Left renal cortex interstitium (tissue), 4 donors: ENCODE data around the gene ERBIN. TPM values are rescaled to one million over a fixed set of nuclear protein-coding genes. Genes with fewer than 3 reads are reported as not detected.
"Not testable (repeated sequence)": the region's sequence is repeated elsewhere in the genome, so short reads cannot be mapped to it uniquely, and the experiment has no call there.

Experiments
- DNase-seq, 4 donors: peaks; one replicate each; pipeline ENCODE4 v3.0.0-alpha.2; 2013; ENCODE audit warnings: low read depth in 4 of 4, low spot score in 2 of 4, missing footprints in 1 of 4
- polyA plus RNA-seq, 4 donors: library from polyadenylated mRNA; unstranded; fragments of 120-200 nt; gene quantifications; one replicate each; pipeline ENCODE4 v1.2.1, GENCODE V29; 2013; ENCODE audit not compliant: insufficient read length in 4 of 4

ERBIN gene
- 100 to 1,000 TPM in 2 of 4 donors, 10 to 100 TPM in 2; 94.5 to 113 (median 104) TPM for polyA plus RNA-seq

GRCh38 chr5:65926276-65926783 is at the start of gene ERBIN:
TSS of gene ERBIN (plus strand) at chr5:65926575. CDS start at chr5:65992719, 66,144 bp downstream.
- peak in 3 of 4 donors; percentile 42 to 73 (median 61) for DNase-seq

DNA sequence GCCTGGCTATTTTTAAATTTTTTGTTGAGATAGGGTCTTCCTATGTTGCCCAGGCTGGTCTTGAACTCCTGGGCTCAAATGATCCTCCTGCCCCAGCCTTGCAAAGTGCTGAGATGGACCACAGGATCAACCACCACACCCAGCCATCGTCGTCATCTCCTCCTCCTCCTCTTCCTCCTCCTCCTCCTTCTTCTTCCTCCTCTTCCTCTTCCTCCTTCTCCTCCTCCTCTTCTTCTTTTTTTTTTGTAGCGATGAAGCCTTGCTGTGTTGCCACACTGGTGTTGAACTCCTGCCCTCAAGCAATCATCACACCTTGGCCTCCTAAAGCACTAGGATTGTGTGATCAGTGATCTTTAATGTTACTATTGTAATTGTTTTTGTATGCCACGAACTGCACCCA is 49.4 kb upstream of the ERBIN start:
- no peak for DNase-seq

DNA sequence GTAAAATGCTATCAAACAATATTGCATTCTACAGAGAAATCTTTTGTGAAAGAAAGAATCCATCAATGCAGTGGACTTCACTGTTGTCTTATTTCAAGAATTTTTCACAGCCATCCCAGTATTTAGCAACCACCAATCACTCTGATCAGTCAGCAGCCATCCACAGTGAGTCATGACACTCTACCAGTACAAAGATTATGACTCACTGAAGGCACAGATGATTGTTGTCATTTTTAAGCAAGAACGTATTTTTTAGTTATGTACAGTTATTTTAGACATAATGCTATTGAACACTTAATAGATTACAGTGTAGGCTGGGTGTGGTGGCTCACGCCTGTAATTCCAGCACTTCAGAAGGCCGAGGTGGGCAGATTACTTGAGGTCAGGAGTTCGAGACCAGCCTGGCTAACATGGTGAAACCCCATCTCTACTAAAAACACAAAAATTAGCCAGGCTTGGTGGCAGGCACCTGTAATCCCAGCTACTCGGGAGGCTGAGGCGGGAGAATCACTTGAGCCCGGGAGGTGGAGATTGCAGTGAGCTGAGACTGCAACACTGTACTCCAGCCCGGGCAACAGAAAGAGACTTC is 46.6 kb upstream of the ERBIN start:
- not testable (repeated sequence) for DNase-seq

- DNase-seq = no peak
These were observed 45.8 kb upstream of the ERBIN start for GRCh38 chr5:65880496-65881072.

DNA sequence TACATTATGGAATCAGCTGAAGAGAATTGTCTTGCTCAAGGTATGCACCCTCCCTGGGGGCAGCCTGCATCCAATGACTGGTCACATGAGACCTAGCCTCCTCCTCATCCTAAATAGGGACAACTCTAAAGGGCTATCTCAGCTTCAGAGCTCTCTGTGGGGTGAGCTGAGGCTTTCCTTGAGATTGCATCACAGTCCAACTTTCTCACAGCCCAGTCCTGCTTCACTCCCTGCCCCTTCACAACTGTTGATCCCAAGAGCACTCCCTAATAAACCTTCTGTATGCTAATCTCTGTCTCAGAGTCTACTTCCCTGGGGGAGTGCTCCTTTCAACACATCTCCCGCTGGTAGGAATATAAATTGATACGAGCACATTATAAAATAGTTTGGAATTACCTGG is 44.1 kb upstream of the ERBIN start:
- DNase-seq = no peak

- DNase-seq = no peak
These were observed 42.9 kb upstream of the ERBIN start for GRCh38 chr5:65883461-65883860.

GRCh38 chr5:65886387-65886786 is 40.0 kb upstream of the ERBIN start:
- no peak for DNase-seq

GRCh38 chr5:65892024-65892423 is 34.4 kb upstream of the ERBIN start:
- not testable (repeated sequence) for DNase-seq

DNA sequence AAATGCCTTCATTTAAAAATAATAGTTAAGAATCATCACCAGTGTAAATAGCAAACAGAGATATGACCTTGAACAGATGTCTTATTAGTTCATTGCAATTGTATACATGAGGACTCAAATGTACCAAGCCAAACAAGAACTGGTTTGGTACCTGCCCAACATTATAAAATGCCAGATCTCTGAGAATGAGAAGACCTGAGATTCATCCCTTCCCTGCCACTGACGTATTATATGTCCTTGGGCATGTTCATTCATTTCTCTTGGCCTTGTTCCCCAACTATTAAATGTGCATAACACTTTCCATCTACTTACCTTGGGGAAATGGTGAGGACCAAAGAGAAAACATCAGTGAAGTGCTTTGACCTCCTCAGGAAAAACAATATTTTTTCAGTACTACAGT is 33.6 kb upstream of the ERBIN start:
- no peak for DNase-seq

GRCh38 chr5:65893749-65894430 is 32.5 kb upstream of the ERBIN start:
- DNase-seq = no peak

DNA sequence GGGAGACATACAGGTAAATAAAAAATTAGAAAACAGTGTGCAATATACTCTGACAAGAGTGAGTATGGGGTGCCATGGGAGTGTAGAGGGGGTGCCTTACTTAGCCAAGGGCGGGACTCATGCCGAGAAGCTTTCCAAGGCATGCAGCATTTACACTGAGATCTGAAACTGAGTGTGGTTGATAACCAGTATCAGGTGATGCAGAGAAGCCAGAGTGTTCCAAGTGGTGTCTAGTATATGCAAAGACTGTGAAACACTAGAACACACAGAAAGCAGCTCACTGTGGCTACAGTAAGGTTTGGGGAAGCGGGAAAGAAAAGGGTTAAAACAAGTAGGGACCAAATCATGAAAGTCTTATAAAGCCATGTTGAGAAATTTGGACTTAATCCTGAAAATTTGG is 30.5 kb upstream of the ERBIN start:
- DNase-seq = no peak

DNA sequence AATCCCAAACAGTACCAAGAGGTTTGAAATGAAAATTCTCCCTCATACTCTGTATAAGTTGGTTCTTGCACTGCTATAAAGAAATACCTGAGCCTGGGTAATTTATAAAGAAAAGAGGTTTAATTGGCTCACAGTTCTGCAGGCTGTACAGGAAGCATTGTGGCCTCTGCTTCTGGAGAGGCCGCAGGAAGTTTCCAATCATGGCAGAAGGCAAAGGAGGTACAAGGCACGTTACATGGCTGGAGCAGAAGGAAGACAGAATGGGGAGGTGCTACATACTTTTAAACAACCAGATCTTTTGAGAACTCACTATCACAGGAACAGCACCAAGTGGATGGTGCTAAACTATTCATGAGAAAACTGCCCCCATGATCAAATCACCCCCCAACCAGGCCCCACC is 25.6 kb upstream of the ERBIN start:
- no peak for DNase-seq

DNA sequence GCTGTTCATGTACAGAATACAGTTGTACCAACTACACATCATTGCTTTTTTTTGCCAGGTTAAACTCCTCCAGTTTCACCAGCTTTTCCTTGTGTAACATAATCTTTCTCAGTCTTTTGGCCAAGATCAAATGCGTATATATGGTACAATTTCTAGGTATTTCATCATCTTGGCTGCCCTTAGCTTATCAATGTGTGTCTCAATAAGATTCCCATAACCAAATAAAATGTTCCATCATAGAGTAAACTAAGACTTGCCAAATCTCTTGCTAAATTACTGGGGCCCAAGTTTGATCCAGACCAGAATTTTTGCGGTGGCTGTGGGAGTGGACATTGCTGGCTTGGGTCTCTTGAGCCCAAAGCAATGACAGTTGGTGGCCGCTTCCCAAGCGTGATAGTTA is 24.3 kb upstream of the ERBIN start:
- no peak for DNase-seq

- no peak for DNase-seq
These were observed 22.8 kb upstream of the ERBIN start for GRCh38 chr5:65903581-65903980.

GRCh38 chr5:65906256-65906655 is 20.1 kb upstream of the ERBIN start:
- DNase-seq = no peak

GRCh38 chr5:65907135-65907534 is 19.2 kb upstream of the ERBIN start:
- DNase-seq = no peak

DNA sequence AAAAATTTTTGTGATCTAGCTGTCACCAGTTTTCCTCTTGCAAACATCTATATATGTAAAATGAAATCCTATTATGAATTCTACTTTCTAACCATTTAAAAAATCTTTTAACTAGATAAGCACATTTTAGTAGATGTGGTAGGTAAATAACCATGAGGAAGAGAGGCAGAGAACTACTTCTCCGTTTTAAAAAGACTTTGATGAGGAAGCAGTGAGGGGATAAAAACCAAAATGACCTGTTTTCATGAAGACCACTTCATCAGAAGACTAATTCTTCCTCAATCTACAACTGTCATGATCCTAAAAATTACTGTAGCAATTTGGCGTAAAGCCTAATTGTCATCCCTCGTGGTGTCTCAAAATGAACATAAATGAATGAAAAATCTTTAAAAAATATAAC is 15.7 kb upstream of the ERBIN start:
- no peak for DNase-seq

- DNase-seq = no peak
These were observed 14.1 kb upstream of the ERBIN start for GRCh38 chr5:65912311-65912710.

DNA sequence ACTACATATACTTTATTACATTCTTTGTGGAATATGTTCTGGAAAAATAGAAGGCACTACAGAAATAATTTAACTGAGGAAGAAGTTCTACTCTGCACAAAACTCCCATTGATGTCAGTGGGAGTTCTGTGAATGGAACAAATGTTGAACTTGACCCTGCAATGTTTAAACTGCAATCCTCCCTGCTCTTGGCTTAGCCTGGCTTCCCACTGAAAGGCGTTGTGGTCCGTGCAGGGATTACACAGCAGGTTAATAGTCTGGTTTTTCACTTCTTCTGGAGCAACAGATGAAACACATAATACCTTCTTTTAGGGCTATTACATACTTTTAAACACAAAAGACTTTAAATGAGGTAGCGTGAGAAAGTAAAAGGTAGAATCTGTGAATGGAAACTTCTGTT is 12.9 kb upstream of the ERBIN start:
- DNase-seq = no peak

DNA sequence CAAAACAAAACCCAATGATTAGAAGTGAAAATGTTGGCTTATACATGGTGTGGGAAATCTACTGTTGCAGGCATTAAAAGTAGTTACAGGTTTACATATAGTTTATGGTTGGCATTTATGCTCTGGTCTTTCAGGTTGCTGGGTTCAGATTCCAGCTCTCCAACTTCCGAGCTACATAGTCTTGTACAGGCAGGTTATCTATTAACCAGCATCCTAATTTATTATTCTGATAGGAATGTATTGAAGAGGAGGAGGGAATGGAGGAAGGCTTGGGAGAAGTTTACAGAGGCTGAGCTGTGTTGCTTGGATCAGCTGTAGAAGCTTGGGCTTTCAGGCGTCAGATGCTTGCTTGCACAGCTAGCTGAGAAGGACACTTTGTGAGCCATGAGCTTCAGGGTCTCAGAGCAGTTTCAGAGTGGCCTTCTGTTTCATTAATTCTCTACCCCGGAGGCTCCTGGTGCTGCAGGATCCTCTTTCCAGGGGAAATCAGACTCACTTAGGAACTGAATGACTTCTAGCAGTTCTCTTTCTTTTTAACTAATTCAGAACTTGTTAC is 11.7 kb upstream of the ERBIN start:
- DNase-seq = no peak

GRCh38 chr5:65915661-65916060 is 10.7 kb upstream of the ERBIN start:
- DNase-seq = not testable (repeated sequence)

DNA sequence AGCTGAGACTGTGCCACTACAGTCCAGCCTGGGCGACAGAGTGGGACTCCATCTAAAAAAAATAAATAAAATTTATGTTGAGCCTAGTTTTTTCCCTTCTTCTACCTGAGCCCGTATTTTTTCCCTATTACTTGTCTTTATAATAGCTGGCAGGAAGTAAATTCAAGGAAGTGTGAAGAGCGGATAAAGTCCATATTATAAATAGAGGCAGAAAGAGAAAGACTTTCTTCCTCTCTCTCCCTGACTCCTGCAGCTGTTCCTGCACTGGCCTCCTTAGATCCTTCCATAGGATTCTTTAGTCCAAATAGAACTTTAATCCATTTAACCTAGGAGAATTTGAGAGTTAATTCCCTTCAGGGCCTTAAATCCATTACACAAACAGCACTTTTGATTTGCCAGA is 10.3 kb upstream of the ERBIN start:
- no peak for DNase-seq
